HCT116 (cell line): ENCODE results near the gene GNAI1. TPM values are rescaled to one million over a fixed set of nuclear protein-coding genes. Genes with fewer than 3 reads are reported as not detected.
A peak's percentile ranks its signal among the peaks of the same experiment; 100 is the strongest.

Experiments used
- ATAC-seq: fragments of 200-7000 bp; cut with Tn5 transposase; 2 replicates; pipeline ENCODE4 v1.9.1; 2020; ENCODE audit warnings: mild to moderate bottlenecking, moderate library complexity
- BruUV-seq: library from RNA; stranded (reverse); fragments of 400-500 nt; replicated peaks from 2 replicates; lab custom pipeline; 2021; lab: Mats Ljungman, UMichigan
- CTCF ChIA-PET: fragments of 300-600 bp; sonication (Branson Sonifier 250); formaldehyde crosslinking; loops from one replicate; lab custom pipeline; 2021; ENCODE audit warnings: antibody characterized with exemption; lab: Charles Lee
- POLR2A ChIA-PET: fragments of 300-600, 350-600 bp; sonication (Branson Sonifier 250); formaldehyde crosslinking; loops from one replicate; lab custom pipeline; 2021; ENCODE audit warnings: antibody characterized with exemption; lab: Charles Lee
- RAD21 ChIA-PET, 2 experiments: fragments of 300-600 bp; sonication (Branson Sonifier 250); formaldehyde crosslinking; loops; one replicate each; lab custom pipeline; 2023; ENCODE audit warnings: low total read pairs in 2 of 2; ENCODE audit not compliant: uncharacterized antibody in 2 of 2, unreplicated experiment in 2 of 2, low non-redundant PET in 1 of 2; lab: Charles Lee
- DNase-seq: peaks from one replicate; pipeline ENCODE4 v3.0.0-alpha.2; 2010; ENCODE audit warnings: low read depth, low spot score
- H2AFZ ChIP-seq: fragments of 200-600 bp; shearing (Covaris generic), sonication (generic); 2 replicates; pipeline ENCODE4 v1.6.1; 2017; ENCODE audit warnings: low read depth, mixed run types, mixed read lengths, antibody characterized with exemption, low read length; ENCODE audit not compliant: poor library complexity, severe bottlenecking
- H3K27ac ChIP-seq: 2 replicates; pipeline ENCODE4 v1.5.1; 2012; ENCODE audit warnings: low read depth, low read length
- H3K27me3 ChIP-seq: fragments of 200-600 bp; sonication (generic); 2 replicates; pipeline ENCODE4 v1.6.1; 2016; ENCODE audit warnings: mixed run types, low read length, mixed read lengths; ENCODE audit not compliant: insufficient read depth
- H3K36me3 ChIP-seq, 2 experiments: fragments of 200-500 bp in 1 of 2; fragments of 200-600 bp in 1 of 2; sonication (Bioruptor generic) in 1 of 2; sonication (generic) in 1 of 2; 2 replicates each; pipeline versions ENCODE4 v1.5.1 to v1.6.1; 2014 to 2016; ENCODE audit warnings: low read length in 2 of 2, inconsistent platforms in 1 of 2, mixed read lengths in 1 of 2, mixed run types in 1 of 2; ENCODE audit not compliant: insufficient read depth in 2 of 2, control insufficient read depth in 1 of 2
- H3K4me1 ChIP-seq, 2 experiments: fragments of 200-600 bp in 1 of 2; sonication (generic) in 1 of 2; 2 replicates each; pipeline versions ENCODE4 v1.5.1 to v1.6.1; 2012 to 2017; ENCODE audit warnings: low read length in 2 of 2, inconsistent platforms in 1 of 2, mild to moderate bottlenecking in 1 of 2, mixed read lengths in 1 of 2, mixed run types in 1 of 2, moderate library complexity in 1 of 2; ENCODE audit not compliant: insufficient read depth in 2 of 2, control insufficient read depth in 1 of 2
- H3K4me2 ChIP-seq: fragments of 200-600 bp; sonication (generic); 2 replicates; pipeline ENCODE4 v1.6.1; 2017; ENCODE audit warnings: mixed run types, low read length, mixed read lengths
- H3K4me3 ChIP-seq, 2 experiments: fragments of 200-600 bp in 1 of 2; sonication (generic) in 1 of 2; replicated peaks in 1 of 2; 2 replicates each; pipeline ENCODE4 v1.5.1; 2011 to 2016; ENCODE audit warnings: low read length in 2 of 2, control low read depth in 1 of 2, low read depth in 1 of 2, mild to moderate bottlenecking in 1 of 2, mixed read lengths in 1 of 2, mixed run types in 1 of 2
- H3K79me2 ChIP-seq: fragments of 200-600 bp; sonication (generic); 2 replicates; pipeline ENCODE4 v1.6.1; 2017; ENCODE audit warnings: mild to moderate bottlenecking, mixed run types, low read length, moderate library complexity, mixed read lengths; ENCODE audit not compliant: insufficient read depth
- H3K9ac ChIP-seq: fragments of 200-600 bp; sonication (generic); 2 replicates; pipeline ENCODE4 v1.6.1; 2016; ENCODE audit warnings: low read length, mixed read lengths
- H3K9me2 ChIP-seq: fragments of 200-600 bp; sonication (generic), shearing (Covaris generic); 2 replicates; pipeline ENCODE4 v1.6.1; 2017; ENCODE audit warnings: mixed run types, mild to moderate bottlenecking, moderate library complexity; ENCODE audit not compliant: insufficient read depth
- H3K9me3 ChIP-seq, 2 experiments: fragments of 200-500 bp in 1 of 2; fragments of 200-600 bp in 1 of 2; sonication (Bioruptor generic) in 1 of 2; sonication (generic) in 1 of 2; 2 replicates each; pipeline ENCODE4 v1.6.1; 2014 to 2017; ENCODE audit warnings: low read length in 2 of 2, mixed read lengths in 2 of 2, inconsistent platforms in 1 of 2, low read depth in 1 of 2, mild to moderate bottlenecking in 1 of 2, mixed run types in 1 of 2, moderate library complexity in 1 of 2; ENCODE audit not compliant: control insufficient read depth in 1 of 2, insufficient read depth in 1 of 2
- H4K20me1 ChIP-seq: fragments of 200-600 bp; sonication (generic), shearing (Covaris generic); 2 replicates; pipeline ENCODE4 v1.6.1; 2017; ENCODE audit warnings: mixed run types, mild to moderate bottlenecking, moderate library complexity; ENCODE audit not compliant: insufficient read depth
- CBX3 ChIP-seq: IDR thresholded peaks from 2 replicates; pipeline ENCODE4 v1.6.1; 2012; ENCODE audit warnings: low read depth
- CEBPB ChIP-seq: IDR thresholded peaks from 2 replicates; pipeline ENCODE4 v1.6.1; 2012; ENCODE audit warnings: low read depth
- CTCF ChIP-seq, 3 experiments: fragments of 200-600 bp in 1 of 3; sonication (generic) in 1 of 3; IDR thresholded peaks in 2 of 3; conservative IDR thresholded peaks in 1 of 3; 2 replicates each; pipeline ENCODE4 v1.5.1; 2012 to 2017; ENCODE audit warnings: low read depth in 2 of 3, low read length in 2 of 3, antibody characterized with exemption in 1 of 3, borderline replicate concordance in 1 of 3, control low read depth in 1 of 3, mild to moderate bottlenecking in 1 of 3, mixed read lengths in 1 of 3, mixed run types in 1 of 3, moderate library complexity in 1 of 3; ENCODE audit not compliant: insufficient read depth in 1 of 3
- EGR1 ChIP-seq: IDR thresholded peaks from 2 replicates; pipeline ENCODE4 v1.6.1; 2012; ENCODE audit warnings: low read depth
- ELF1 ChIP-seq: IDR thresholded peaks from 2 replicates; pipeline ENCODE4 v1.6.1; 2012; ENCODE audit warnings: low read depth, borderline replicate concordance
- EZH2 ChIP-seq: fragments of 200-600 bp; sonication (generic); IDR thresholded peaks from 2 replicates; pipeline ENCODE4 v1.6.1; 2017; ENCODE audit warnings: antibody characterized with exemption, mixed run types
- EZH2phosphoT487 ChIP-seq: fragments of 200-600 bp; IDR thresholded peaks from 2 replicates; pipeline ENCODE4 v1.6.1; 2018; ENCODE audit warnings: antibody characterized with exemption, borderline replicate concordance
- FOSL1 ChIP-seq: IDR thresholded peaks from 2 replicates; pipeline ENCODE4 v1.6.1; 2012; ENCODE audit warnings: low read depth
- JUND ChIP-seq: IDR thresholded peaks from 2 replicates; pipeline ENCODE4 v1.6.1; 2012
- POLR2A ChIP-seq: IDR thresholded peaks from 2 replicates; pipeline ENCODE4 v1.7.0; 2011; ENCODE audit warnings: borderline replicate concordance; ENCODE audit not compliant: insufficient read depth, insufficient read length; ENCODE audit errors: extremely low read depth
- SIN3A ChIP-seq: IDR thresholded peaks from 2 replicates; pipeline ENCODE4 v1.6.1; 2012; ENCODE audit warnings: low read depth
- SRF ChIP-seq: IDR thresholded peaks from 2 replicates; pipeline ENCODE4 v1.6.1; 2012; ENCODE audit warnings: low read depth
- YY1 ChIP-seq: IDR thresholded peaks from 2 replicates; pipeline ENCODE4 v1.6.1; 2011; ENCODE audit warnings: low read length, low read depth, moderate library complexity, mild to moderate bottlenecking; ENCODE audit not compliant: insufficient replicate concordance; ENCODE audit errors: extremely low read depth
- ZBTB33 ChIP-seq: IDR thresholded peaks from 2 replicates; pipeline ENCODE4 v1.6.1; 2011; ENCODE audit warnings: mild to moderate bottlenecking, low read length, moderate library complexity; ENCODE audit not compliant: insufficient replicate concordance; ENCODE audit errors: extremely low read depth
- ZNF274 ChIP-seq: fragments of 200-500 bp; sonication (Bioruptor generic); IDR thresholded peaks from 2 replicates; pipeline ENCODE4 v1.6.1; 2014; ENCODE audit warnings: mild to moderate bottlenecking, low read depth, low read length, inconsistent platforms
- intact Hi-C: fragments of 100-400 bp; cut with micrococcal nuclease; formaldehyde crosslinking; loops from 2 replicates; pipeline ENCODE4 v1.10.0; 2022
- total RNA-seq: library from RNA; stranded (reverse); gene quantifications from one replicate; pipeline ENCODE4 v1.2.1, GENCODE V29; 2021; ENCODE audit not compliant: unreplicated experiment
- TF ChIP-seq, protein P1 (sequence below): IDR thresholded peaks from 2 replicates; pipeline ENCODE4 v1.6.1; 2012
- TF ChIP-seq, protein P2 (sequence below): IDR thresholded peaks from 2 replicates; pipeline ENCODE4 v1.6.1; 2012; ENCODE audit warnings: low read depth

GNAI1 gene
- total RNA-seq, 1 experiment from 2014 or later: 148 TPM

DNA sequence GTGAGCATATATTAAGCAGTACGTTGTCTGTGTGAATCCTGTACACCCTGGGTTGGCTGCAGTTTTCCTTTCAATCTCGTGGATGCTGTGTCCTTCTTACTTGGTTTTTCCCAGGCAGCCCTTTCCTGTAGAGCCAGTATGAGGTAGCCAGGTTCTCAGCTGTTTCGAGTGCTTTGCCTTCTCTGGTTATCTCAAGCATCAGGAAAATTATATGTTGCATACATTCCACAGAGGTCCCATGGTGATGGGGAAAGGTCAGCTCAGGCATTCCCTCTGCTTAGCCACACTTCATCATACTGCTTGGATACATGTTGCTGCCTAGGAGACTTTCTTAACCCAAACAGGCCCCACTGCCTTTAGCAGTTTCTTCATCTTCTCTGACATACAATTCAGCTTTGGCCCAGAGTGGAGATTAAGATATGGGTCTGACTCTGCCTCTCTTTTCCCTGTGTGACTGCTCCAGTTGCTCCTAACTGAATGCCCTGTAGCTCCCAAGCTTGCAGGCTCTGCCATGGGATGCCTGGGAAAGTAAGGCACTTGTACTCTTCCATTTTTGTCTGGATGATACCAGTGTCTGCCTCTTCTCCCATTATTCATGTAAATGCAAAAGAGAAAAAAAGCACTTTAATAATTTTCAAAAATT lies 11.3 kb downstream of the GNAI1 start (continued):
- TF ChIP-seq YY1: no peak
- TF ChIP-seq, all 23 proteins: peak for 0

GRCh38 chr7:80146545-80147182 lies 12.0 kb downstream of the GNAI1 start:
- CTCF ChIA-PET: no interaction called here
- Histone ChIP-seq H3K9me3 (no peaks in the 10 kb centered on the region), H3K4me2 (peak overlapping the region; percentile 22; the same call in 1 of the 2 replicates), H3K79me2 (peaks cover 100% of the 10 kb centered on the region), H3K9me2 (no peaks in the 10 kb centered on the region), H4K20me1 (peaks cover 66% of the 10 kb centered on the region), H3K27me3 (no peaks in the 10 kb centered on the region), H3K36me3 (no peaks in the 10 kb centered on the region), H3K9ac (no peak overlapping the region), H3K4me3 (no peak overlapping the region), H2AFZ (no peak overlapping the region), H3K27ac (peak overlapping the region; percentile 21; the same call in 1 of the 2 replicates)
- ATAC-seq: no peak
- intact Hi-C loops: no loop called here
- RAD21 ChIA-PET: no interaction called here
- POLR2A ChIA-PET: no interaction called here
- no peak for TF ChIP-seq SIN3A
- TF ChIP-seq POLR2A: no peak
- TF ChIP-seq ELF1: no peak
- TF ChIP-seq, protein P1, sequence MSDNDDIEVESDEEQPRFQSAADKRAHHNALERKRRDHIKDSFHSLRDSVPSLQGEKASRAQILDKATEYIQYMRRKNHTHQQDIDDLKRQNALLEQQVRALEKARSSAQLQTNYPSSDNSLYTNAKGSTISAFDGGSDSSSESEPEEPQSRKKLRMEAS: no peak
- TF ChIP-seq JUND: no peak
- TF ChIP-seq, protein P2, sequence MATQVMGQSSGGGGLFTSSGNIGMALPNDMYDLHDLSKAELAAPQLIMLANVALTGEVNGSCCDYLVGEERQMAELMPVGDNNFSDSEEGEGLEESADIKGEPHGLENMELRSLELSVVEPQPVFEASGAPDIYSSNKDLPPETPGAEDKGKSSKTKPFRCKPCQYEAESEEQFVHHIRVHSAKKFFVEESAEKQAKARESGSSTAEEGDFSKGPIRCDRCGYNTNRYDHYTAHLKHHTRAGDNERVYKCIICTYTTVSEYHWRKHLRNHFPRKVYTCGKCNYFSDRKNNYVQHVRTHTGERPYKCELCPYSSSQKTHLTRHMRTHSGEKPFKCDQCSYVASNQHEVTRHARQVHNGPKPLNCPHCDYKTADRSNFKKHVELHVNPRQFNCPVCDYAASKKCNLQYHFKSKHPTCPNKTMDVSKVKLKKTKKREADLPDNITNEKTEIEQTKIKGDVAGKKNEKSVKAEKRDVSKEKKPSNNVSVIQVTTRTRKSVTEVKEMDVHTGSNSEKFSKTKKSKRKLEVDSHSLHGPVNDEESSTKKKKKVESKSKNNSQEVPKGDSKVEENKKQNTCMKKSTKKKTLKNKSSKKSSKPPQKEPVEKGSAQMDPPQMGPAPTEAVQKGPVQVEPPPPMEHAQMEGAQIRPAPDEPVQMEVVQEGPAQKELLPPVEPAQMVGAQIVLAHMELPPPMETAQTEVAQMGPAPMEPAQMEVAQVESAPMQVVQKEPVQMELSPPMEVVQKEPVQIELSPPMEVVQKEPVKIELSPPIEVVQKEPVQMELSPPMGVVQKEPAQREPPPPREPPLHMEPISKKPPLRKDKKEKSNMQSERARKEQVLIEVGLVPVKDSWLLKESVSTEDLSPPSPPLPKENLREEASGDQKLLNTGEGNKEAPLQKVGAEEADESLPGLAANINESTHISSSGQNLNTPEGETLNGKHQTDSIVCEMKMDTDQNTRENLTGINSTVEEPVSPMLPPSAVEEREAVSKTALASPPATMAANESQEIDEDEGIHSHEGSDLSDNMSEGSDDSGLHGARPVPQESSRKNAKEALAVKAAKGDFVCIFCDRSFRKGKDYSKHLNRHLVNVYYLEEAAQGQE: no peak
- no peak for TF ChIP-seq EZH2phosphoT487
- TF ChIP-seq FOSL1: no peak
- TF ChIP-seq CBX3: no peak
- TF ChIP-seq EGR1: no peak
- TF ChIP-seq SRF: no peak
- TF ChIP-seq CTCF (IDR thresholded peaks at IDR 0.05 in 2 of 3, conservative IDR thresholded peaks at IDR 0.05 in 1 of 3; ENCODE audit: borderline replicate concordance in 1 of 3, insufficient read depth in 1 of 3, low read depth in 2 of 3, low read length in 2 of 3): no peak
- no peak for TF ChIP-seq ZNF274
- no peak for TF ChIP-seq EZH2
- TF ChIP-seq ZBTB33: no peak
- no peak for TF ChIP-seq CEBPB
- no peak for TF ChIP-seq YY1
- TF ChIP-seq, all 23 proteins: peak for 0
- H3K4me1 ChIP-seq: peaks cover 83 to 99% of the 10 kb centered on the region in 2 experiments
- BruUV-seq: no TSS peak
- DNase-seq: no peak
